GM12875 (cell line): ENCODE data around the gene LZTS3.

ENCODE experiments used
- H3K4me3 ChIP-seq: one replicate; pipeline ENCODE4 v1.5.1; 2011; ENCODE audit warnings: low read depth, low read length, control low read depth
- TF ChIP-seq, protein P1 (sequence below): IDR thresholded peaks from 2 replicates; pipeline ENCODE4 v1.5.1; 2011; ENCODE audit warnings: low read depth, mild to moderate bottlenecking, control low read depth, inconsistent platforms, low read length, moderate library complexity, borderline replicate concordance; ENCODE audit not compliant: insufficient read depth

Gene LZTS3

GRCh38 chr20:3209257-3209945, 36.1 kb upstream of the LZTS3 start, which contains the start of gene ITPA:
TSS of gene ITPA (plus strand) at chr20:3209498. CDS start at chr20:3209552, 54 bp downstream.
- TF ChIP-seq, protein P1, sequence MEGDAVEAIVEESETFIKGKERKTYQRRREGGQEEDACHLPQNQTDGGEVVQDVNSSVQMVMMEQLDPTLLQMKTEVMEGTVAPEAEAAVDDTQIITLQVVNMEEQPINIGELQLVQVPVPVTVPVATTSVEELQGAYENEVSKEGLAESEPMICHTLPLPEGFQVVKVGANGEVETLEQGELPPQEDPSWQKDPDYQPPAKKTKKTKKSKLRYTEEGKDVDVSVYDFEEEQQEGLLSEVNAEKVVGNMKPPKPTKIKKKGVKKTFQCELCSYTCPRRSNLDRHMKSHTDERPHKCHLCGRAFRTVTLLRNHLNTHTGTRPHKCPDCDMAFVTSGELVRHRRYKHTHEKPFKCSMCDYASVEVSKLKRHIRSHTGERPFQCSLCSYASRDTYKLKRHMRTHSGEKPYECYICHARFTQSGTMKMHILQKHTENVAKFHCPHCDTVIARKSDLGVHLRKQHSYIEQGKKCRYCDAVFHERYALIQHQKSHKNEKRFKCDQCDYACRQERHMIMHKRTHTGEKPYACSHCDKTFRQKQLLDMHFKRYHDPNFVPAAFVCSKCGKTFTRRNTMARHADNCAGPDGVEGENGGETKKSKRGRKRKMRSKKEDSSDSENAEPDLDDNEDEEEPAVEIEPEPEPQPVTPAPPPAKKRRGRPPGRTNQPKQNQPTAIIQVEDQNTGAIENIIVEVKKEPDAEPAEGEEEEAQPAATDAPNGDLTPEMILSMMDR, result no peak
- H3K4me3 ChIP-seq, result peak within 1 kb of the TSS; percentile 71

- H3K4me3 ChIP-seq, result peak overlapping the region; percentile 71
- TF ChIP-seq, protein P1, result no peak
Measured at GRCh38 chr20:3208786-3209256, 35.5 kb upstream of the LZTS3 start.

DNA sequence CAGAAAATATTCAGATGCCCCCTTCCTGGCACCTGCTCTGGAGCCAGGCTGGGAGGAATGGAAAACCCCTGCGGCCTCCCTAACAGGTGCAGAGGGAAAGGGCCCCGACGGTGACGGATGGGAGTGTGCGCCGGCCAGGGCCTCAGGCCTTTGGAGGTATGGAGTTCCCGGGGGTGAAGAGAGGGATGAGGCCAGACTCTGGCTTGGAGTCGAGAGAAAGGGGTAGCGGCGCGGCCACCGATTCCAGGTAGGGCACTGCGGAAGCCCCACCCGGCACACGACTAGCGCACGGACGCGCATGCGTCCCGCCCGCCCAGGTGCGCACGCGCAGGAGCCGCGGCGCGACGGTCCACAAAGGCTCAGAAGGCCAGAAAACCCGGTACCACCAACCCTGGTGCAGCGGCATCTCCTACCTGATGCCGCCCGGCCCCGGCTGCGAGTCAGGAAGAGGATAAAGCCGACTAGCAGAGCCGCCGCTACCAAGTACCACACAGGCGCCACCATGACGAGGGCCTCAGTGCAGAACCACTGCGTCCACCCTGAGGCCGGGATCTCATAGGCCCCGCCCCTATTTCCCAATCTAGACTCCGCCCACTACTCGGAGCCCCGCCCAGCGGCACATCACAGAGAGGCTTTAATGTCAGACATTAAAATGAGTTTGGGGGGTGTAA, 30.9 kb upstream of the LZTS3 start, which contains the start of gene DDRGK1:
TSS of gene DDRGK1 (minus strand) at position 559 of the 671 bp plus-strand sequence. CDS start at position 504, 55 bp downstream.
- peak within 1 kb of the TSS; percentile 67 for H3K4me3 ChIP-seq
- TF ChIP-seq, protein P1, result no peak

DNA sequence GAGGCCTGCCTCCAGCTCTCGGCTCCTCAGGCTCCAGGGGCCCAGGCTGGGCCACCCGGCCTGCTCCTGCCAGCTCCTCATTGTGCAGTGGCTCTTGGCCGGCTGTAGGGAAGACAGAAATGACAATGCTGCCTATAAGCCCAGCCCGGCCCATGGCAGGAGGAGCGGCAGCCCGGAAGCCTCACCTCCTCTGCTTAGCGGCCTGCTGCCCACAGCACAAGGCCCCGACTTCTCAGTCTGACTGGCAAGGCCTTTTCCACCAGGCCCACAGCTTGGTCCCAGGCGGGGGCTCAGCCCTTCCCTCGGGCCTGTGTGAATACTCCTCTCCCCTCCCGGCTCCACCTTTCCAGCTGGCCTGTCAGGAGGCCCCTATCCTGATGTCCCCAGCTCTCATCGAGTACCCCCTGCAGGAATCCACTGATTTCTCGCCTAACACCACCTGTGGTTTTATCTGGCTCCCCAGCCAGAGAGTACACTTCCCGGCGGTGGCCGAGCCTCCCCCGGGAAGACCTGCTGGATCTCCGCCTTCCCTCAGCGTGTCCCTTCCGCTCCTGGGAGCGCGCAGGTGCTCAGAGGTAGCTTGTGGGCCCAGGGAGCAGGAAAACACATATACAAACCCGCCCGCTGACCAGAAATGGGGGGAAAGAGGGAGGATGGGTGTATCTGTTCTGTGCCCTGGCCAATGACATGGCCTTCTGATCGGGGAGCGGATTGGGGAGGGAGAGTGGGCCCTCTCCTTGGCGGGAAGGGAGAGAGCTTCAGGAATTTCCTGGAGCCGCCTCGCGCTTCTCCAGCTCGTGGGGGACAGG, 30.2 kb upstream of the LZTS3 start:
- peak overlapping the region; percentile 67 for H3K4me3 ChIP-seq
- TF ChIP-seq, protein P1, result no peak

DNA sequence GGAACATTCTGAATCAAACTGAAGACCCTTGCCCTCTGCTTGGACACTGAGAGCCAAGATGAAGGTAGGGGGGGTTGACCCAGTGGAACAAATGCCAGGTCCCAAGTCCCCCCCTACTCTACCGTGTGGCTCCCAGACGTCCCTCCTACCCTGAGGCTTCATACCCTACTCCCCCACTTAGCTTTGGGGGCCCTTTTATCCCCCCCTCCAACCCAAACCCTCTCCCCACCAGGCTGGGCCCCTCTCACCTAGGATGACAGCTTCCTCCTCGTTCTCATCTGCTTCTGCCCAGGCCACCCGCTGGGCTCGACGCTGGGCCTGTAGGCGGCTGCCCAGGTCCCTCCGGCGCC, 29.6 kb upstream of the LZTS3 start:
- TF ChIP-seq, protein P1, result no peak
- H3K4me3 ChIP-seq, result peak overlapping the region; percentile 67

DNA sequence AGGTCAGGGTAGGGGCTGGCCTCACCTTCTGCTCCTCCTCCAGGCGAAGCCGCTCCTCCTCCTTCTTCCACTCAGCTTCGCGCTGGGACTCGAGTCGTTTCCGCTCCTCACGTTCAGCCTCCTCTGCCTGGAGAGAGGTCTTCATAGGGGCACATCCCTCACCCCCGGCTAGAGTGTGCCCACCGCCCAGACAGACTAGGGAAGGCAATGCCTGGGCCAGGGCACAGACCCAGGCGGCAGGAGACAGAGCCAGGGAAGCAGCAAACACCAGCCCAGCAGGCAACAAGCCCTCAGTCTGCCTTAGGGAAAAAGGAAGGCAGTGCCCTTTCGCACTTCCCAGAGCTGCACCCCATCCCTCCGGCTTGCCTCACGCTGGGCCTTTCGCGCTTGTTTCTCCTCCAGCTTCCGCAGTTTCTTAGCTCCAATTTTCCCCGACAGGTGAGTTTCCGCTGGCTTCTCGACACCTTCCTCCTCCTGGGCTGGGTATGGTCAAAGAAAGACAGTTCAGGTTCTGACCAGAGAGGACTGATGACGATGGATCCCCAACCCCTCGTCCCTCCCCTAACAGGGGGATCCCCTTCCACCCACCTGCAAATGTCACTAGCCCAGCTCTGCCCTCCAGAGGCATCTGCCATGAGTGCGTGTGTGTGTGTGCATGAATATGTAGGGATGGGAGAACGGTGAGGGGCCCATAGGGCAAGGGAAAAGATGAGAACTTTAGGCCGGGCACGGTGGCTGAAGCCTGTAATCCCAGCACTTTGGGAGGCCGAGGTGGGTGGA, 26.8 kb upstream of the LZTS3 start:
- TF ChIP-seq, protein P1, result no peak
- H3K4me3 ChIP-seq, result no peak overlapping the region
